GM18909 (cell line): ENCODE measurements around the gene TPM3.

Experiments used
- ATAC-seq: cut with Tn5 transposase; IDR thresholded peaks from one replicate; pipeline ENCODE4 v1.9.1; 2021; ENCODE audit warnings: mild to moderate bottlenecking; ENCODE audit not compliant: unreplicated experiment, poor library complexity

Gene TPM3

GRCh38 chr1:154117642-154118041, 74.3 kb downstream of the TPM3 start:
- no peak for ATAC-seq

GRCh38 chr1:154115180-154115579, 76.7 kb downstream of the TPM3 start:
- no peak for ATAC-seq
